ENCODE data around the gene RAB20. TPM values are rescaled to one million over a fixed set of nuclear protein-coding genes. Genes with fewer than 3 reads are reported as not detected.
"Not testable (repeated sequence)": the region's sequence is repeated elsewhere in the genome, so short reads cannot be mapped to it uniquely, and the experiment has no call there.

RAB20 gene
- total RNA-seq, 1 donor from 2014 or later, result 0.77 TPM

GRCh38 chr13:110492679-110493593 lies 68.6 kb downstream of the RAB20 start:
- H3K9me3 Mint-ChIP-seq, result no peaks in the 10 kb centered on the region
- no peak for TF ChIP-seq CTCF (conservative IDR thresholded peaks at IDR 0.05)
- no peak for DNase-seq (ENCODE audit: low read depth, low spot score)
- H3K27ac Mint-ChIP-seq (ENCODE audit: unreplicated experiment), result no peak overlapping the region
- H3K4me1 Mint-ChIP-seq, result no peaks in the 10 kb centered on the region
- no peaks in the 10 kb centered on the region for H3K27me3 Mint-ChIP-seq (ENCODE audit: low read depth)
- no peak overlapping the region for H3K4me3 Mint-ChIP-seq
- H3K36me3 Mint-ChIP-seq (ENCODE audit: low read depth), result peaks cover 15% of the 10 kb centered on the region

DNA sequence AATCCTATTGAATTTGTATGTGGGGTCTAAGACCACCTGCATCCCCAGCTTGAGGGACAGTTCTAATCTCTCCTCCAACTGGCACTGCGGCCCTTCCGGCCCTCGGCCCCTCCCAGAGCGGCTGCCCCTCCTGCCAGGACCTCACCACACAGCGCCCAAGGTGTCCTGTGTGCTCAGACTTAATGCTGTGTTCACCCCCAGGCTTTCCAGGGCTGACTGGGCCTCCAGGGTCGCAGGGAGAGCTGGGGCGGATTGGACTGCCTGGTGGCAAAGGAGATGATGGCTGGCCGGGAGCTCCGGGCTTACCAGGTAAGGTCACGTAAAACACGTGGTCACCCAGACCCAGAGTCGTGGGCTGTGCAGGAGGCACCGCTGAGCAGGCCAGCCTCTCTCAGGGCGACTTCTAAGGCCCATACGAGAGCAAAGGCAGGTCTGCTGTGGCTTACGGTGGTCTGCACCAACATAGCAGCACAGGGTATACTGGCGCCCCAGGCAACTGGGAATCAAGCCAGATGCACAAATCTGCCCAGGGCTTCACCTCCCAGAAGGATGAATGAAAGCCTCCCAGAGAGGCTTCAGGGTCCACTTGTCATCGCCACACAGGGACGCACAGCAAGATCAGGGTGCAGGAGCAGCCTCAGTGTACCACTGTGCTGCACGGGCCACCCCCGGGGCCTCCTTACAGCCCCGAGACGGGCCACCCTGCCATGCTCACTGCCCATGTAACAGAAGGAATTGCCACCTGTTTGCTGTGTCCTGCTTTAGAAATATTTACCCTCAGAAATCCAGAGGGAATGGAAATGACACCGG lies 69.4 kb downstream of the RAB20 start:
- Mint-ChIP-seq H3K4me1 (no peaks in the 10 kb centered on the region), H3K27ac (ENCODE audit: unreplicated experiment) (no peak overlapping the region), H3K27me3 (ENCODE audit: low read depth) (no peaks in the 10 kb centered on the region), H3K36me3 (ENCODE audit: low read depth) (peaks cover 17% of the 10 kb centered on the region), H3K4me3 (no peak overlapping the region), H3K9me3 (no peaks in the 10 kb centered on the region)
- no peak for TF ChIP-seq CTCF (conservative IDR thresholded peaks at IDR 0.05)
- DNase-seq (ENCODE audit: low read depth, low spot score), result no peak

- no peak for DNase-seq (ENCODE audit: low read depth, low spot score)
- Mint-ChIP-seq H3K27me3 (ENCODE audit: low read depth) (no peaks in the 10 kb centered on the region), H3K36me3 (ENCODE audit: low read depth) (peaks cover 13% of the 10 kb centered on the region), H3K4me1 (peaks cover 12% of the 10 kb centered on the region), H3K27ac (ENCODE audit: unreplicated experiment) (no peak overlapping the region), H3K9me3 (no peaks in the 10 kb centered on the region), H3K4me3 (no peak overlapping the region)
- no peak for TF ChIP-seq CTCF (conservative IDR thresholded peaks at IDR 0.05)
Observed at GRCh38 chr13:110490009-110490770, 71.3 kb downstream of the RAB20 start.

DNA sequence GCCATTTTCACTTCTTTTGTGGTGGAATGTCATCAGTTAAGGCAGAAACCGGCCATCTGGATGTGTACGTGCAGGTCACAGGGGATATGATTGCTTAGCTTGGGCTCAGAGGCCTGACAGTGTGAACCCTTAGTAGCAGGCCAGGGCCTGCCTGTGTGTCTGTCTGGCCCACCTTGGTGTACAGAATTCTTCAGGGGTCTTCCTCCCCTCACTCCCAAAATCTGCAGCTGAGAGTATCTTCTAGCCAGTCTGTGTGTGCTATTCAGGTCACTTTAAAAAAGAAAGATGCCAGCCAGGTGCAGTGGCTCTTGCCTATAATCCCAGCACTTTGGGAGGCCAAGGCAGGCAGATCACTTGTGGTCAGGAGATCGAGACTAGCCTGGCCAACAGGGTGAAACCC lies 74.6 kb downstream of the RAB20 start:
- not testable (repeated sequence) for H3K4me3 Mint-ChIP-seq; H3K27me3 Mint-ChIP-seq (ENCODE audit: low read depth); H3K9me3 Mint-ChIP-seq; DNase-seq (ENCODE audit: low read depth, low spot score); H3K27ac Mint-ChIP-seq (ENCODE audit: unreplicated experiment)
- Mint-ChIP-seq H3K4me1 (peaks cover 12% of the 10 kb centered on the region), H3K36me3 (ENCODE audit: low read depth) (peaks cover 20% of the 10 kb centered on the region)

DNA sequence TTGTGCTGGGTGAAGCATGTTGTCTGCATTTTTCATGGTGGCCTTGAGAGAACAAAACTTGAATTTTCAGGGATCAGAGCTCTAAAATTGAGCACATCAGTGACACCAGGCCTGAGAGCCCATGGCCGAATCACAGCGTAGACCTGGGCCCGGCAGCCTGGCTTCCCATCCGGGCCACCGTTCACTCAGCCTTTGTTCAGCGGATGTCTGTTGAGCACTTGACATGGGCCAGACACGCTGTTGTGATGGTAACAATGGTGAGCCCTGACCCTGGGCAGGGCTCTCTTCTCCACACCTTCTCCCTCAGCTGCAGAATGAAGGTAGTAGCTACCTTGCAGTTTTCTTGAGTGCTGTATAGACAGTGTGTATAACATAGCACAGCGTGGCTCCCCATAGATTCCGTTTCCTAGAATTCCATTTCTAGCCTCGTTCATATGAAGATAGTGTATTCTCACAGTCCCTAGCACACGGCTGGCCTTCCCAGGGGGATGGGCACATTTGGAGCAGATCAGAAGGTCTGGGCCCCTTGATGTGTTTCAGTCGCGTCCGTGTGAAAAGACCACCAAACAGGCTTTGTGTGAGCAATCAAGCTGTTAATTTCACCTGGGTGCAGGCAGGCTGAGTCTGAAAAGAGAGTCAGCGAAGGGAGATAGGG lies 75.3 kb downstream of the RAB20 start:
- peaks cover 20% of the 10 kb centered on the region for H3K36me3 Mint-ChIP-seq (ENCODE audit: low read depth)
- H3K27me3 Mint-ChIP-seq (ENCODE audit: low read depth), result no peaks in the 10 kb centered on the region
- no peak overlapping the region for H3K4me3 Mint-ChIP-seq
- DNase-seq (ENCODE audit: low read depth, low spot score), result no peak
- no peaks in the 10 kb centered on the region for H3K9me3 Mint-ChIP-seq
- no peak for TF ChIP-seq CTCF (conservative IDR thresholded peaks at IDR 0.05)
- H3K27ac Mint-ChIP-seq (ENCODE audit: unreplicated experiment), result peak overlapping the region; percentile 82
- H3K4me1 Mint-ChIP-seq, result peaks cover 12% of the 10 kb centered on the region
